IMR-90 (cell line): Measurements from ENCODE around the gene COL1A1. TPM values are rescaled to one million over a fixed set of nuclear protein-coding genes. Genes with fewer than 3 reads are reported as not detected.
A peak's percentile ranks its signal among the peaks of the same experiment; 100 is the strongest.

ENCODE experiments used
- ATAC-seq: fragments of 200-7000 bp; cut with Tn5 transposase; 2 replicates; pipeline ENCODE4 v1.9.1; 2020; ENCODE audit warnings: low read depth, mild to moderate bottlenecking, moderate library complexity
- BruUV-seq: library from RNA; stranded (reverse); fragments of 400-500 nt; replicated peaks from 2 replicates; lab custom pipeline; 2021; lab: Mats Ljungman, UMichigan
- CTCF ChIA-PET: fragments of 300-600 bp; formaldehyde crosslinking; extraction: SDS; loops from one replicate; lab custom pipeline; 2021; ENCODE audit warnings: antibody characterized with exemption; lab: Yijun Ruan, JAX
- POLR2A ChIA-PET: fragments of 300-600 bp; sonication (Branson Sonifier 250); formaldehyde crosslinking; loops from one replicate; lab custom pipeline; 2022; ENCODE audit warnings: antibody characterized with exemption; ENCODE audit not compliant: unreplicated experiment; lab: Charles Lee
- DNase-seq: peaks from one replicate; pipeline ENCODE4 v3.0.0; 2013
- H2AFZ ChIP-seq: replicated peaks from 2 replicates; pipeline ENCODE3; 2013; ENCODE audit warnings: low read length, mild to moderate bottlenecking; ENCODE audit not compliant: poor library complexity
- H2AK5ac ChIP-seq: 2 replicates; pipeline ENCODE4 v1.6.1; 2013; ENCODE audit warnings: low read depth, low read length, inconsistent platforms
- H2AK9ac ChIP-seq: replicated peaks from 2 replicates; pipeline ENCODE3; 2013; ENCODE audit warnings: mild to moderate bottlenecking, low read depth, low read length, moderate library complexity; ENCODE audit not compliant: poor library complexity
- H2BK120ac ChIP-seq: 2 replicates; pipeline ENCODE4 v1.6.1; 2013; ENCODE audit warnings: low read depth, low read length, inconsistent platforms
- H2BK15ac ChIP-seq: 3 replicates; pipeline ENCODE4 v1.6.1; 2013; ENCODE audit warnings: low read depth, low read length, inconsistent platforms
- H2BK20ac ChIP-seq: 2 replicates; pipeline ENCODE4 v1.6.1; 2013; ENCODE audit warnings: low read depth, mild to moderate bottlenecking, inconsistent platforms, low read length, moderate library complexity
- H2BK5ac ChIP-seq: 2 replicates; pipeline ENCODE4 v1.6.1; 2013; ENCODE audit warnings: mild to moderate bottlenecking, low read depth, low read length, inconsistent platforms; ENCODE audit not compliant: poor library complexity, severe bottlenecking
- H3K14ac ChIP-seq: replicated peaks from 2 replicates; pipeline ENCODE4 v1.6.1; 2013; ENCODE audit warnings: low read depth, low read length, inconsistent platforms
- H3K18ac ChIP-seq: 2 replicates; pipeline ENCODE4 v1.6.1; 2013; ENCODE audit warnings: low read depth, low read length, control low read depth
- H3K23ac ChIP-seq: 2 replicates; pipeline ENCODE4 v1.6.1; 2013; ENCODE audit warnings: low read depth, low read length, inconsistent platforms
- H3K27ac ChIP-seq: 2 replicates; pipeline ENCODE4 v1.5.1; 2013; ENCODE audit warnings: mild to moderate bottlenecking, control low read depth, low read length; ENCODE audit not compliant: insufficient read depth
- H3K27me3 ChIP-seq: 2 replicates; pipeline ENCODE4 v1.6.1; 2013; ENCODE audit warnings: low read length; ENCODE audit not compliant: control insufficient read depth, insufficient read depth
- H3K36me3 ChIP-seq: 2 replicates; pipeline ENCODE4 v1.6.1; 2013; ENCODE audit warnings: low read length, mixed read lengths; ENCODE audit not compliant: control insufficient read depth, insufficient read depth
- H3K4ac ChIP-seq: 2 replicates; pipeline ENCODE4 v1.6.1; 2013; ENCODE audit warnings: low read depth, low read length, inconsistent platforms
- H3K4me1 ChIP-seq: 2 replicates; pipeline ENCODE4 v1.6.1; 2013; ENCODE audit warnings: low read length, mixed read lengths; ENCODE audit not compliant: control insufficient read depth, insufficient read depth
- H3K4me2 ChIP-seq: 2 replicates; pipeline ENCODE4 v1.6.1; 2013; ENCODE audit warnings: low read depth, mild to moderate bottlenecking, control low read depth, low read length, moderate library complexity
- H3K4me3 ChIP-seq: 2 replicates; pipeline ENCODE4 v1.5.1; 2013; ENCODE audit warnings: low read depth, mild to moderate bottlenecking, control low read depth, low read length, moderate library complexity; ENCODE audit not compliant: insufficient read depth
- H3K56ac ChIP-seq: 2 replicates; pipeline ENCODE4 v1.6.1; 2013; ENCODE audit warnings: low read length, inconsistent platforms; ENCODE audit not compliant: insufficient read depth; ENCODE audit errors: extremely low read depth
- H3K79me1 ChIP-seq, 2 experiments: 2 replicates each; pipeline ENCODE4 v1.6.1; 2013; ENCODE audit warnings: low read length in 2 of 2, inconsistent platforms in 1 of 2, low read depth in 1 of 2
- H3K9ac ChIP-seq: 2 replicates; pipeline ENCODE4 v1.6.1; 2013; ENCODE audit warnings: low read depth, low read length, control low read depth
- H3K9me1 ChIP-seq: 2 replicates; pipeline ENCODE4 v1.6.1; 2013; ENCODE audit warnings: low read length, inconsistent platforms; ENCODE audit not compliant: insufficient read depth
- H3K9me3 ChIP-seq: 2 replicates; pipeline ENCODE4 v1.6.1; 2013; ENCODE audit warnings: low read length; ENCODE audit not compliant: control insufficient read depth, insufficient read depth
- H4K20me1 ChIP-seq: 2 replicates; pipeline ENCODE4 v1.6.1; 2013; ENCODE audit warnings: low read length, inconsistent platforms; ENCODE audit not compliant: insufficient read depth
- H4K5ac ChIP-seq: 2 replicates; pipeline ENCODE4 v1.6.1; 2013; ENCODE audit warnings: mild to moderate bottlenecking, low read depth, low read length, control low read depth
- H4K8ac ChIP-seq, 2 experiments: 2 replicates each; pipeline ENCODE4 v1.6.1; 2013; ENCODE audit warnings: low read depth in 2 of 2, low read length in 2 of 2, control low read depth in 1 of 2, inconsistent platforms in 1 of 2
- H4K91ac ChIP-seq: 2 replicates; pipeline ENCODE4 v1.6.1; 2013; ENCODE audit warnings: low read depth, low read length, inconsistent platforms; ENCODE audit not compliant: insufficient read depth
- CTCF ChIP-seq: conservative IDR thresholded peaks from 2 replicates; pipeline ENCODE4 v1.5.1; 2012; ENCODE audit warnings: mild to moderate bottlenecking, low read depth, low read length, improper control_type of control experiment
- MXI1 ChIP-seq: IDR thresholded peaks from 2 replicates; pipeline ENCODE4 v1.6.1; 2012; ENCODE audit warnings: low read depth, mild to moderate bottlenecking, low read length, moderate library complexity, borderline replicate concordance
- NFE2L2 ChIP-seq: fragments of 150-350 bp; IDR thresholded peaks from 2 replicates; pipeline ENCODE4 v1.6.1; 2016; ENCODE audit warnings: low read depth, mild to moderate bottlenecking, low read length
- USF2 ChIP-seq: fragments of 150-350 bp; IDR thresholded peaks from 2 replicates; pipeline ENCODE4 v1.6.1; 2017; ENCODE audit warnings: mild to moderate bottlenecking, antibody characterized with exemption, low read length, low read depth
- WGBS, 2 experiments: methylation state at CpG; one replicate each; pipeline versions ENCODE4 v1.1.5 to v1.1.7; 2013; ENCODE audit warnings: missing lambda C conversion rate in 2 of 2; ENCODE audit not compliant: insufficient read length in 1 of 2; ENCODE audit errors: extremely low coverage in 2 of 2; 5-methylcytosine and 5-hydroxymethylcytosine counted together
- dilution Hi-C: fragments of 300-500 bp; cut with HindIII; formaldehyde crosslinking; loops from one replicate; pipeline ENCODE4 v1.14.3; 2018; ENCODE audit warnings: low sequenced_read_pairs; ENCODE audit not compliant: unreplicated experiment
- in situ Hi-C: fragments of 300-500 bp; cut with MboI; formaldehyde crosslinking; loops from 3 replicates; pipeline ENCODE4 v1.14.3; 2019; ENCODE audit warnings: low sequenced_read_pairs, inconsistent platforms, mixed read lengths
- intact Hi-C: fragments of 100-400 bp; cut with micrococcal nuclease; formaldehyde crosslinking; loops from 2 replicates; pipeline ENCODE4 v1.10.0; 2022
- polyA plus RNA-seq, 3 experiments: library from polyadenylated mRNA; depleted of rRNA; stranded (reverse); fragments of >200 nt; gene quantifications; 2 replicates each; pipeline ENCODE4 v1.2.3, GENCODE V29; 2012; ENCODE audit warnings: low replicate concordance in 1 of 3
- total RNA-seq: library from RNA; depleted of rRNA; stranded (reverse); fragments of >200 nt; gene quantifications from 2 replicates; pipeline ENCODE4 v1.2.3, GENCODE V29; 2012

Gene COL1A1
- total and polyA plus RNA-seq, 2 of the 4 experiments (the other 2 are of a cell fraction): 2,180 to 4,350 TPM

GRCh38 chr17:50146927-50147665, 54.3 kb downstream of the COL1A1 start:
- Histone ChIP-seq H3K9ac (peak overlapping the region; percentile 77), H3K9me1 (peaks cover 2% of the 10 kb centered on the region; the same call in 1 of the 2 replicates), H4K8ac (no peak overlapping the region; a peak in 1 of 4 replicates), H4K91ac (no peak overlapping the region), H3K27ac (peak overlapping the region; percentile 17), H2AK9ac (peak overlapping the region; percentile 80), H3K4me3 (peak overlapping the region; percentile 86), H3K4me1 (peaks cover 23% of the 10 kb centered on the region), H3K4ac (peak overlapping the region; percentile 52), H3K18ac (no peak overlapping the region), H2AK5ac (peak overlapping the region; percentile 57; the same call in 1 of the 2 replicates), H3K56ac (no peak overlapping the region), H4K5ac (no peak overlapping the region), H3K14ac (peak overlapping the region; percentile 65), H4K20me1 (peaks cover 68% of the 10 kb centered on the region), H3K79me1 (peaks cover 9 to 69% of the 10 kb centered on the region in 2 experiments; a peak in 3 of 4 replicates), H2BK15ac (no peak overlapping the region), H3K9me3 (no peaks in the 10 kb centered on the region), H2BK120ac (no peak overlapping the region), H3K23ac (peak overlapping the region; percentile 69), H3K4me2 (peak overlapping the region; percentile 96), H2BK5ac (no peak overlapping the region), H2BK20ac (no peak overlapping the region), H3K27me3 (no peaks in the 10 kb centered on the region), H3K36me3 (peaks cover 32% of the 10 kb centered on the region), H2AFZ (no peak overlapping the region)
- dilution Hi-C loops: no loop called here
- WGBS, 2 experiments: 54% methylated on average over 8 of the region's 15 CpGs; no CpG with 5 or more reads in 1 of the 2 experiments
- ATAC-seq (no peak), DNase-seq (no peak)
- in situ Hi-C loops: no loop called here
- BruUV-seq: no TSS peak
- intact Hi-C loops: no loop called here
- TF ChIP-seq CTCF: no peak
- no peak for TF ChIP-seq NFE2L2
- TF ChIP-seq MXI1: 0 out of 2 replicates have a peak, but pooled peaks have one; percentile 36
- TF ChIP-seq USF2: no peak
- ChIA-PET POLR2A (no interaction called here), CTCF (interaction anchor here (1.3 to 1.8 kb wide), 2 partner anchors 14 to 23 kb away, joined by 4 to 6 read pairs; no protein-coding TSS in a partner anchor)
